PC-3 (cell line): Measurements from ENCODE around the gene MUC12. TPM values are rescaled to one million over a fixed set of nuclear protein-coding genes. Genes with fewer than 3 reads are reported as not detected.
"Not testable (repeated sequence)": the region's sequence is repeated elsewhere in the genome, so short reads cannot be mapped to it uniquely, and the experiment has no call there.

Experiments
- ATAC-seq: fragments of 200-7000 bp; cut with Tn5 transposase; 2 replicates; pipeline ENCODE4 v1.9.1; 2020; ENCODE audit warnings: mild to moderate bottlenecking, moderate library complexity
- BruUV-seq: library from RNA; stranded (reverse); fragments of 400-500 nt; replicated peaks from 2 replicates; lab custom pipeline; 2021; lab: Mats Ljungman, UMichigan
- CTCF ChIA-PET: fragments of 300-600 bp; sonication (Branson Sonifier 250); formaldehyde crosslinking; loops from one replicate; lab custom pipeline; 2022; ENCODE audit warnings: antibody characterized with exemption; lab: Charles Lee
- POLR2A ChIA-PET: fragments of 300-600 bp; sonication (Branson Sonifier 250); formaldehyde crosslinking; loops from one replicate; lab custom pipeline; 2022; ENCODE audit warnings: antibody characterized with exemption; ENCODE audit not compliant: unreplicated experiment; lab: Charles Lee
- DNase-seq: peaks from one replicate; pipeline ENCODE4 v3.0.0-alpha.2; 2015
- H2AFZ ChIP-seq: fragments of 300-600 bp; sonication (generic); 2 replicates; pipeline ENCODE4 v1.6.0; 2016; ENCODE audit warnings: antibody characterized with exemption, low read length
- H3F3A ChIP-seq: fragments of 300-600 bp; sonication (generic); one replicate; pipeline ENCODE4 v1.6.0; 2017; ENCODE audit warnings: antibody characterized with exemption, low read length, control low read depth, mild to moderate bottlenecking; ENCODE audit not compliant: unreplicated experiment
- H3K27ac ChIP-seq: fragments of 300-600 bp; sonication (generic); 2 replicates; pipeline ENCODE4 v1.5.1; 2016; ENCODE audit warnings: mild to moderate bottlenecking, low read length
- H3K27me3 ChIP-seq: fragments of 300-600 bp; sonication (generic); 2 replicates; pipeline ENCODE4 v1.6.1; 2016; ENCODE audit warnings: low read length, mixed read lengths
- H3K36me3 ChIP-seq: fragments of 300-600 bp; sonication (generic); 2 replicates; pipeline ENCODE4 v1.6.1; 2016; ENCODE audit warnings: low read depth, mixed run types, low read length, mixed read lengths
- H3K4me1 ChIP-seq: fragments of 300-600 bp; sonication (generic); 2 replicates; pipeline ENCODE4 v1.5.1; 2016; ENCODE audit warnings: low read length; ENCODE audit not compliant: insufficient read depth
- H3K4me2 ChIP-seq: fragments of 300-600 bp; sonication (generic); 2 replicates; pipeline ENCODE4 v1.6.0; 2016; ENCODE audit warnings: low read length
- H3K4me3 ChIP-seq: fragments of 300-600 bp; sonication (generic); 2 replicates; pipeline ENCODE4 v1.5.1; 2016; ENCODE audit warnings: mild to moderate bottlenecking, low read length, mixed read lengths
- H3K79me2 ChIP-seq: fragments of 300-600 bp; sonication (generic); 2 replicates; pipeline ENCODE4 v1.6.1; 2017; ENCODE audit warnings: low read length, mixed read lengths
- H3K9ac ChIP-seq: fragments of 300-600 bp; sonication (generic); 2 replicates; pipeline ENCODE4 v1.6.0; 2016; ENCODE audit warnings: mild to moderate bottlenecking, low read length
- H3K9me2 ChIP-seq: fragments of 300-600 bp; sonication (generic); replicated peaks from 2 replicates; pipeline ENCODE4 v1.6.1; 2016; ENCODE audit warnings: mixed run types, low read length, mixed read lengths
- H3K9me3 ChIP-seq: fragments of 300-600 bp; sonication (generic); 2 replicates; pipeline ENCODE4 v1.6.1; 2016; ENCODE audit warnings: low read length, mixed read lengths
- H4K20me1 ChIP-seq: fragments of 300-600 bp; sonication (generic); 2 replicates; pipeline ENCODE4 v1.6.1; 2016; ENCODE audit warnings: low read length, mixed read lengths
- CTCF ChIP-seq: fragments of 300-600 bp; sonication (generic); conservative IDR thresholded peaks from 2 replicates; pipeline ENCODE4 v1.5.1; 2017; ENCODE audit warnings: antibody characterized with exemption, low read depth, mild to moderate bottlenecking, low read length
- EZH2 ChIP-seq: fragments of 300-600 bp; sonication (generic); IDR thresholded peaks from one replicate; pipeline ENCODE4 v1.6.1; 2017; ENCODE audit warnings: antibody characterized with exemption, mild to moderate bottlenecking, low read length; ENCODE audit not compliant: unreplicated experiment
- EZH2phosphoT487 ChIP-seq: fragments of 300-600 bp; sonication (generic); IDR thresholded peaks from 2 replicates; pipeline ENCODE4 v1.6.1; 2018; ENCODE audit warnings: mild to moderate bottlenecking, antibody characterized with exemption, low read length, borderline replicate concordance
- intact Hi-C: fragments of 100-400 bp; cut with micrococcal nuclease; formaldehyde crosslinking; loops from 2 replicates; pipeline ENCODE4 v1.9.0; 2023
- total RNA-seq: library from RNA; depleted of rRNA; stranded (reverse); fragments of >200 nt; gene quantifications from 2 replicates; pipeline ENCODE4 v1.2.3, GENCODE V29; 2014

The MUC12 gene
- total RNA-seq, 1 experiment from 2014 or later, result 0.18 TPM

- Histone ChIP-seq H3K36me3 (no peaks in the 10 kb centered on the region), H2AFZ (no peak overlapping the region), H3K4me1 (no peaks in the 10 kb centered on the region), H3K4me3 (no peak overlapping the region), H3K79me2 (no peaks in the 10 kb centered on the region), H4K20me1 (no peaks in the 10 kb centered on the region), H3K4me2 (no peak overlapping the region), H3K27ac (no peak overlapping the region), H3K27me3 (no peaks in the 10 kb centered on the region), H3K9me3 (no peaks in the 10 kb centered on the region), H3K9me2 (no peaks in the 10 kb centered on the region), H3K9ac (no peak overlapping the region), H3F3A (no peaks in the 10 kb centered on the region)
- intact Hi-C loops, result no loop called here
- POLR2A ChIA-PET, result no interaction called here
- no TSS peak for BruUV-seq
- no peak for ATAC-seq
- DNase-seq, result no peak
- TF ChIP-seq EZH2phosphoT487 (no peak), EZH2 (no peak), CTCF (no peak)
- CTCF ChIA-PET, result no interaction called here
Measured at GRCh38 chr7:100921039-100921438, 48.3 kb upstream of the MUC12 start.

DNA sequence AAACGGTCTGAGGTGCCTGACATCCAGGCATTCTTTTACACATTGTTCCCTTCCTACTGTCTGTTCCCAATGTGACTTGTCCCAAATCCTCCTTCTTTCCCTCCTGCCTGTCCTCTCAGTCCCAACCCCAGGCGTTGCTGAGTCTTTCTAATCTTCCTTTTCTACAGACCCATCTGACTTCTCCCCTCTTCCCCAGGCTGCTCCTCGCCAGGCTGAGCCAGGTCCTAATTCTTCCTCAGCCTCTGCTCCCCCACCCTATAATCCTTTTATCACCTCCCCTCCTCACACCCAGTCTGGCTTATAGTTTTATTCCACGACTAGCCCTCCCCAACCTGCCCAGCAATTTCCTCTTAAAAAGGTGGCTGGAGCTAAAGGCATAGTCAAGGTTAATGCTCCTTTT is 45.7 kb upstream of the MUC12 start:
- H3F3A ChIP-seq, H3K9me2 ChIP-seq, H3K27me3 ChIP-seq, DNase-seq, H3K9me3 ChIP-seq, H3K9ac ChIP-seq, H3K4me2 ChIP-seq, H3K36me3 ChIP-seq, H3K27ac ChIP-seq, ATAC-seq, BruUV-seq, POLR2A ChIA-PET, CTCF ChIA-PET, H2AFZ ChIP-seq, H3K4me1 ChIP-seq, H4K20me1 ChIP-seq, H3K79me2 ChIP-seq, H3K4me3 ChIP-seq, intact Hi-C loops: not testable (repeated sequence)

DNA sequence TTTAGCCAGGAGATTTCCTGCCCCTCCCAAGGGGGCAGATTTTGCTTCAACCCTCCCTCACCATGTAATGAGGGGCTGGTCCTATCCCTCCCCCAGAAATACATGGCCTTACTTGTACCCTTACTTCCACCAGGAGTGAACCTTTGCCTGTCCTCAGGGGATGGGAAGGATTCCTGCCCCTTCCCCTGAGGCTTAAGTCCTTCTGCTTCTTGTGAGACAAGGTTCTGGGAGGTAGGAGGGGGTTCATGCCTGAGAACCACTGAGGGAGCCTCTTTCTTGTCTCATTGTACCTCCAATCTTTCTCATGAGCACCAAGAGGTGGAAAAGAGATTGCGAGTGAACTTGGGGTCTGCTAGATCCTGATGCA is 39.6 kb upstream of the MUC12 start:
- ATAC-seq (no peak), DNase-seq (no peak)
- Histone ChIP-seq H3K9ac (no peak overlapping the region), H3K4me3 (no peak overlapping the region), H3K4me2 (peak overlapping the region; percentile 33), H3K27me3 (no peaks in the 10 kb centered on the region), H3K36me3 (no peaks in the 10 kb centered on the region), H3K4me1 (peaks cover 21% of the 10 kb centered on the region), H3F3A (no peaks in the 10 kb centered on the region), H3K27ac (no peak overlapping the region), H4K20me1 (no peaks in the 10 kb centered on the region), H3K9me3 (no peaks in the 10 kb centered on the region), H3K9me2 (no peaks in the 10 kb centered on the region), H3K79me2 (no peaks in the 10 kb centered on the region), H2AFZ (no peak overlapping the region)
- intact Hi-C loops, result no loop called here
- ChIA-PET CTCF (no interaction called here), POLR2A (no interaction called here)
- TF ChIP-seq EZH2 (no peak), EZH2phosphoT487 (no peak), CTCF (no peak)
- BruUV-seq, result no TSS peak
